SK-N-SH (cell line): ENCODE measurements around the gene SNAP23. TPM values are rescaled to one million over a fixed set of nuclear protein-coding genes. Genes with fewer than 3 reads are reported as not detected.
A peak's percentile ranks its signal among the peaks of the same experiment; 100 is the strongest.

Experiments
- CTCF ChIA-PET: fragments of 300-600, 350-600 bp; formaldehyde crosslinking; extraction: SDS; loops from one replicate; lab custom pipeline; 2021; lab: Yijun Ruan, JAX
- POLR2A ChIA-PET: fragments of 350-600 bp; sonication (Branson Sonifier 250); formaldehyde crosslinking; extraction: SDS; loops from one replicate; lab custom pipeline; 2020; ENCODE audit warnings: antibody characterized with exemption, inconsistent platforms; lab: Yijun Ruan, JAX
- DNase-seq: peaks from one replicate; pipeline ENCODE4 v3.0.0; 2012
- H2AFZ ChIP-seq: fragments of 200-600 bp; sonication (generic); 2 replicates; pipeline ENCODE4 v1.8.1; 2016; ENCODE audit warnings: antibody characterized with exemption, mild to moderate bottlenecking, low read depth
- H3F3A ChIP-seq: fragments of 200-600 bp; sonication (generic); replicated peaks from 2 replicates; pipeline ENCODE3; 2016; ENCODE audit warnings: antibody characterized with exemption, mild to moderate bottlenecking; ENCODE audit not compliant: insufficient read depth
- H3K27ac ChIP-seq, 2 experiments: fragments of 200-500 bp in 1 of 2; fragments of 200-600 bp in 1 of 2; sonication (Bioruptor generic) in 1 of 2; sonication (generic), shearing (Covaris generic) in 1 of 2; 2 replicates each; pipeline versions ENCODE4 v1.5.1 to v1.6.1; 2014 to 2016; ENCODE audit warnings: low read depth in 2 of 2, inconsistent platforms in 1 of 2, low read length in 1 of 2, mild to moderate bottlenecking in 1 of 2, mixed read lengths in 1 of 2
- H3K27me3 ChIP-seq: fragments of 200-600 bp; sonication (generic), shearing (Covaris generic); 2 replicates; pipeline ENCODE4 v1.6.1; 2016; ENCODE audit warnings: mixed run types; ENCODE audit not compliant: insufficient read depth
- H3K36me3 ChIP-seq, 2 experiments: fragments of 200-500 bp in 1 of 2; fragments of 200-600 bp in 1 of 2; sonication (Bioruptor generic) in 1 of 2; sonication (generic) in 1 of 2; replicated peaks in 1 of 2; 2 replicates each; pipeline versions ENCODE3 to v1.5.1; 2014 to 2016; ENCODE audit warnings: low read length in 1 of 2, mild to moderate bottlenecking in 1 of 2; ENCODE audit not compliant: insufficient read depth in 2 of 2, control insufficient read depth in 1 of 2
- H3K4me1 ChIP-seq, 2 experiments: fragments of 200-500 bp in 1 of 2; fragments of 200-600 bp in 1 of 2; sonication (Bioruptor generic) in 1 of 2; sonication (generic), shearing (Covaris generic) in 1 of 2; 2 replicates each; pipeline versions ENCODE4 v1.5.1 to v1.6.1; 2014 to 2016; ENCODE audit warnings: low read depth in 1 of 2, low read length in 1 of 2, mixed run types in 1 of 2; ENCODE audit not compliant: insufficient read depth in 2 of 2, control insufficient read depth in 1 of 2
- H3K4me2 ChIP-seq: fragments of 200-600 bp; sonication (generic), shearing (Covaris generic); 2 replicates; pipeline ENCODE4 v1.6.1; 2017; ENCODE audit warnings: mixed run types
- H3K4me3 ChIP-seq, 2 experiments: fragments of 200-500 bp in 1 of 2; fragments of 200-600 bp in 1 of 2; sonication (Bioruptor generic) in 1 of 2; sonication (generic), shearing (Covaris generic) in 1 of 2; 2 replicates each; pipeline versions ENCODE4 v1.5.1 to v1.8.1; 2014 to 2016; ENCODE audit warnings: low read depth in 2 of 2, inconsistent platforms in 1 of 2, low read length in 1 of 2, mild to moderate bottlenecking in 1 of 2, mixed read lengths in 1 of 2, moderate library complexity in 1 of 2
- H3K79me2 ChIP-seq: fragments of 200-600 bp; sonication (generic); 2 replicates; pipeline ENCODE4 v1.8.1; 2017; ENCODE audit warnings: mild to moderate bottlenecking; ENCODE audit not compliant: insufficient read depth
- H3K9ac ChIP-seq: fragments of 200-600 bp; sonication (generic); 2 replicates; pipeline ENCODE4 v1.6.1; 2017; ENCODE audit warnings: mixed run types
- H3K9me2 ChIP-seq: fragments of 200-600 bp; sonication (generic); 2 replicates; pipeline ENCODE4 v1.6.1; 2017; ENCODE audit warnings: mixed run types
- H3K9me3 ChIP-seq: fragments of 200-600 bp; sonication (generic); 2 replicates; pipeline ENCODE4 v1.6.1; 2017; ENCODE audit warnings: mixed run types, mild to moderate bottlenecking, moderate library complexity
- H4K20me1 ChIP-seq: fragments of 200-600 bp; sonication (generic); 2 replicates; pipeline ENCODE4 v1.6.1; 2017; ENCODE audit warnings: mild to moderate bottlenecking, mixed run types; ENCODE audit not compliant: insufficient read depth
- CHD2 ChIP-seq: fragments of 150-350 bp; IDR thresholded peaks from 2 replicates; pipeline ENCODE4 v1.6.1; 2018; ENCODE audit warnings: low read length; ENCODE audit not compliant: partially characterized antibody
- ELF1 ChIP-seq: IDR thresholded peaks from 2 replicates; pipeline ENCODE4 v1.4.0; 2012
- EZH2phosphoT487 ChIP-seq: fragments of 200-600 bp; sonication (generic); IDR thresholded peaks from 2 replicates; pipeline ENCODE4 v1.6.1; 2017; ENCODE audit warnings: low read depth, mixed run types, mild to moderate bottlenecking, antibody characterized with exemption, moderate library complexity, borderline replicate concordance
- FOXJ3 ChIP-seq: sonication (generic); formaldehyde crosslinking; IDR thresholded peaks from 2 replicates; pipeline ENCODE4 v1.5.1; 2020; ENCODE audit warnings: mild to moderate bottlenecking, missing genetic modification reagents
- FOXM1 ChIP-seq: IDR thresholded peaks from 2 replicates; pipeline ENCODE4 v1.4.0; 2012; ENCODE audit warnings: low read depth, mild to moderate bottlenecking
- GABPA ChIP-seq: IDR thresholded peaks from 2 replicates; pipeline ENCODE4 v1.4.0; 2012; ENCODE audit warnings: low read depth, mild to moderate bottlenecking
- GATA2 ChIP-seq: sonication (generic); formaldehyde crosslinking; IDR thresholded peaks from 2 replicates; pipeline ENCODE4 v1.5.0; 2020; ENCODE audit warnings: mild to moderate bottlenecking, missing genetic modification reagents
- JUND ChIP-seq: IDR thresholded peaks from 2 replicates; pipeline ENCODE4 v1.4.0; 2012
- NFIC ChIP-seq: IDR thresholded peaks from 2 replicates; pipeline ENCODE4 v1.4.0; 2012; ENCODE audit warnings: borderline replicate concordance
- NRF1 ChIP-seq: IDR thresholded peaks from 2 replicates; pipeline ENCODE4 v1.6.1; 2012; ENCODE audit warnings: low read depth, mild to moderate bottlenecking, low read length
- POLR2AphosphoS5 ChIP-seq: IDR thresholded peaks from 2 replicates; pipeline ENCODE4 v1.6.1; 2012; ENCODE audit warnings: low read depth, low read length
- RAD21 ChIP-seq: IDR thresholded peaks from 2 replicates; pipeline ENCODE4 v1.6.1; 2012; ENCODE audit warnings: mild to moderate bottlenecking, low read length
- RFX5 ChIP-seq: IDR thresholded peaks from 2 replicates; pipeline ENCODE4 v1.6.1; 2012; ENCODE audit warnings: mild to moderate bottlenecking, improper control_type of control experiment, low read length
- YY1 ChIP-seq: IDR thresholded peaks from 2 replicates; pipeline ENCODE4 v1.4.0; 2012; ENCODE audit warnings: low read depth, mild to moderate bottlenecking
- WGBS: methylation state at CpG from one replicate; pipeline ENCODE4 v1.1.6; 2017; ENCODE audit warnings: low lambda C conversion rate; 5-methylcytosine and 5-hydroxymethylcytosine counted together
- polyA plus RNA-seq, 3 experiments: library from polyadenylated mRNA; depleted of rRNA; stranded (reverse); fragments of >200 nt; gene quantifications; 2 replicates each; pipeline ENCODE4 v1.2.3, GENCODE V29; 2012
- TF ChIP-seq, protein P1 (sequence below): fragments of 150-350 bp; IDR thresholded peaks from 2 replicates; pipeline ENCODE4 v1.6.1; 2017; ENCODE audit warnings: antibody characterized with exemption, low read length, low read depth, borderline replicate concordance
- TF ChIP-seq, protein P2 (sequence below): fragments of 150-350 bp; IDR thresholded peaks from 2 replicates; pipeline ENCODE4 v1.6.1; 2016; ENCODE audit warnings: mild to moderate bottlenecking, low read depth, low read length
- TF ChIP-seq, protein P3 (sequence below): IDR thresholded peaks from 2 replicates; pipeline ENCODE4 v1.4.0; 2012; ENCODE audit warnings: low read depth, borderline replicate concordance
- TF ChIP-seq, protein P4 (sequence below): IDR thresholded peaks from 2 replicates; pipeline ENCODE4 v1.4.0; 2012; ENCODE audit warnings: low read depth

The SNAP23 gene
- polyA plus RNA-seq, 1 of the 3 experiments (the other 2 are of a cell fraction) = 39.2 TPM

DNA sequence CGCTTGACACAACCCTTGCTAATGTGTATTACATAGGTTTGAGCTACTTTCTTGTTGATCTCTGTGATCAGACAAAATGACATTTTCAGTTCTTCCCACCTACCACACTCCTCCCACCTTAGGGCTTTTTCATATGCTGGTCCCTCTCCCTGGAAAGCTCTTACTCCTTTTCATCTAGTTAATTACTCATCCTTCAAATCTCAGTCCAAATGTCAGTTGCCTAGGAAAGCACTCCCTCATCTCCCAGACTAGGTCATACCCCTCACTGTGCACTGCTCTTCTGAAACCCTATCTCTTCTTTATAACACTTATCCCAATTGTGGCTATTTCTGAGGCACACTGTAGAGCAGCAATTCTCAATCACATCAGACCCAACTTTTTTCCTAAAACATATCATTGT, 11.8 kb upstream of the SNAP23 start:
- H3K9ac ChIP-seq = no peak overlapping the region
- H2AFZ ChIP-seq = no peak overlapping the region
- no peaks in the 10 kb centered on the region for H3K27me3 ChIP-seq
- TF ChIP-seq RFX5 (no peak), EZH2phosphoT487 (no peak), GABPA (no peak), RAD21 (no peak), FOXM1 (no peak), NFIC (no peak), JUND (no peak), NRF1 (no peak)
- TF ChIP-seq, protein P1, sequence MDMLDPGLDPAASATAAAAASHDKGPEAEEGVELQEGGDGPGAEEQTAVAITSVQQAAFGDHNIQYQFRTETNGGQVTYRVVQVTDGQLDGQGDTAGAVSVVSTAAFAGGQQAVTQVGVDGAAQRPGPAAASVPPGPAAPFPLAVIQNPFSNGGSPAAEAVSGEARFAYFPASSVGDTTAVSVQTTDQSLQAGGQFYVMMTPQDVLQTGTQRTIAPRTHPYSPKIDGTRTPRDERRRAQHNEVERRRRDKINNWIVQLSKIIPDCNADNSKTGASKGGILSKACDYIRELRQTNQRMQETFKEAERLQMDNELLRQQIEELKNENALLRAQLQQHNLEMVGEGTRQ = no peak
- TF ChIP-seq, protein P2, sequence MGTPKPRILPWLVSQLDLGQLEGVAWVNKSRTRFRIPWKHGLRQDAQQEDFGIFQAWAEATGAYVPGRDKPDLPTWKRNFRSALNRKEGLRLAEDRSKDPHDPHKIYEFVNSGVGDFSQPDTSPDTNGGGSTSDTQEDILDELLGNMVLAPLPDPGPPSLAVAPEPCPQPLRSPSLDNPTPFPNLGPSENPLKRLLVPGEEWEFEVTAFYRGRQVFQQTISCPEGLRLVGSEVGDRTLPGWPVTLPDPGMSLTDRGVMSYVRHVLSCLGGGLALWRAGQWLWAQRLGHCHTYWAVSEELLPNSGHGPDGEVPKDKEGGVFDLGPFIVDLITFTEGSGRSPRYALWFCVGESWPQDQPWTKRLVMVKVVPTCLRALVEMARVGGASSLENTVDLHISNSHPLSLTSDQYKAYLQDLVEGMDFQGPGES = no peak
- TF ChIP-seq, protein P3, sequence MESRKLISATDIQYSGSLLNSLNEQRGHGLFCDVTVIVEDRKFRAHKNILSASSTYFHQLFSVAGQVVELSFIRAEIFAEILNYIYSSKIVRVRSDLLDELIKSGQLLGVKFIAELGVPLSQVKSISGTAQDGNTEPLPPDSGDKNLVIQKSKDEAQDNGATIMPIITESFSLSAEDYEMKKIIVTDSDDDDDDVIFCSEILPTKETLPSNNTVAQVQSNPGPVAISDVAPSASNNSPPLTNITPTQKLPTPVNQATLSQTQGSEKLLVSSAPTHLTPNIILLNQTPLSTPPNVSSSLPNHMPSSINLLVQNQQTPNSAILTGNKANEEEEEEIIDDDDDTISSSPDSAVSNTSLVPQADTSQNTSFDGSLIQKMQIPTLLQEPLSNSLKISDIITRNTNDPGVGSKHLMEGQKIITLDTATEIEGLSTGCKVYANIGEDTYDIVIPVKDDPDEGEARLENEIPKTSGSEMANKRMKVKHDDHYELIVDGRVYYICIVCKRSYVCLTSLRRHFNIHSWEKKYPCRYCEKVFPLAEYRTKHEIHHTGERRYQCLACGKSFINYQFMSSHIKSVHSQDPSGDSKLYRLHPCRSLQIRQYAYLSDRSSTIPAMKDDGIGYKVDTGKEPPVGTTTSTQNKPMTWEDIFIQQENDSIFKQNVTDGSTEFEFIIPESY = no peak
- WGBS = 100% methylated on average over 1 of the region's 1 CpG
- DNase-seq = no peak
- H3K36me3 ChIP-seq = peaks cover 0 to 3% of the 10 kb centered on the region in 2 experiments
- no peak overlapping the region for H3K27ac ChIP-seq
- H3F3A ChIP-seq = peaks cover 7% of the 10 kb centered on the region
- CTCF ChIA-PET = interaction anchor here (1.8 kb wide), 1 partner anchor 12 kb away, joined by 6 read pairs; no protein-coding TSS in a partner anchor
- no peaks in the 10 kb centered on the region for H3K9me3 ChIP-seq
- H3K9me2 ChIP-seq = no peaks in the 10 kb centered on the region
- H3K4me1 ChIP-seq = no peaks in the 10 kb centered on the region; a peak in 1 of 4 replicates
- POLR2A ChIA-PET = interaction anchor here (0.8 kb wide), 1 partner anchor 12 kb away, joined by 3 read pairs; the partner anchor contains the start of gene SNAP23
- H3K4me2 ChIP-seq = no peak overlapping the region
- H3K4me3 ChIP-seq = no peak overlapping the region
- H4K20me1 ChIP-seq = no peaks in the 10 kb centered on the region
- H3K79me2 ChIP-seq = peaks cover 78% of the 10 kb centered on the region

DNA sequence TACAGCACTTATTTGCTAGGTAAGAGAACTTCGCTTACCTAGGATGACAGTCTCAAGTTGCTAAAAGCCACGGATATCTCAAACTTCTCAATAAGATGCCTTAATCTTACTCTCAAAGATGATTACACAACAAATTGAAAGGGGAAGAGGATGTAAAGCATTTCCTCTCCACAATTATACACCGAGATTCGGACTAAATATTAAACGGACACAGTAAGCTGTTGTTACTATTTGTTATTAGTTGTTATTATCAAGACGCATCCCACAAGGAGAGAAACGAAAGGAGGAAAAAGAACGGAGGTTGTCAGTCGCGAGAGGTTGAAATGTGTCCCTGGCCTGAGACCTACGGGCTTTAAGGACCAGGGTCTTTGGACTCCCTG, 5.2 kb upstream of the SNAP23 start:
- 9% methylated on average over 11 of the region's 11 CpGs for WGBS
- no peak for TF ChIP-seq GATA2 (CRISPR knock-in tag)
- no peak for TF ChIP-seq ELF1
- no peak for TF ChIP-seq FOXJ3 (CRISPR knock-in tag)
- no peak for TF ChIP-seq NFIC
- TF ChIP-seq, protein P4, sequence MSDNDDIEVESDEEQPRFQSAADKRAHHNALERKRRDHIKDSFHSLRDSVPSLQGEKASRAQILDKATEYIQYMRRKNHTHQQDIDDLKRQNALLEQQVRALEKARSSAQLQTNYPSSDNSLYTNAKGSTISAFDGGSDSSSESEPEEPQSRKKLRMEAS = no peak
- no peak for TF ChIP-seq CHD2
- TF ChIP-seq YY1 = no peak
- TF ChIP-seq POLR2AphosphoS5 = no peak
- H3K27me3 ChIP-seq = no peaks in the 10 kb centered on the region
- H3K36me3 ChIP-seq = peaks cover 0 to 5% of the 10 kb centered on the region in 2 experiments
- no peak for DNase-seq
- H3K9me2 ChIP-seq = no peaks in the 10 kb centered on the region
- peak overlapping the region; percentile 77 to 99; a peak in 3 of 4 replicates for H3K27ac ChIP-seq
- H4K20me1 ChIP-seq = no peaks in the 10 kb centered on the region
- peak overlapping the region; percentile 92 for H2AFZ ChIP-seq
- H3K9ac ChIP-seq = peak overlapping the region; percentile 99
- peak overlapping the region; percentile 79 to 99 for H3K4me3 ChIP-seq
- peaks cover 26% of the 10 kb centered on the region for H3F3A ChIP-seq
- no peaks in the 10 kb centered on the region for H3K9me3 ChIP-seq
- H3K79me2 ChIP-seq = peaks cover 56% of the 10 kb centered on the region
- H3K4me1 ChIP-seq = peaks cover 0 to 6% of the 10 kb centered on the region in 2 experiments; a peak in 2 of 4 replicates
- CTCF ChIA-PET = interaction anchor here (1.2 kb wide), 1 partner anchor 174 kb away, joined by 4 read pairs; no protein-coding TSS in a partner anchor
- peak overlapping the region; percentile 88 for H3K4me2 ChIP-seq
- POLR2A ChIA-PET = interaction anchor here (0.7 kb wide), 1 partner anchor 93 kb away, joined by 4 read pairs; no protein-coding TSS in a partner anchor
